ENCODE results near the gene ANXA11. TPM values are rescaled to one million over a fixed set of nuclear protein-coding genes. Genes with fewer than 3 reads are reported as not detected.
"Not testable (repeated sequence)": the region's sequence is repeated elsewhere in the genome, so short reads cannot be mapped to it uniquely, and the experiment has no call there.

ANXA11 gene
- total and polyA plus RNA-seq, 2 experiments from 2014 or later, result 80.2 to 112 TPM

DNA sequence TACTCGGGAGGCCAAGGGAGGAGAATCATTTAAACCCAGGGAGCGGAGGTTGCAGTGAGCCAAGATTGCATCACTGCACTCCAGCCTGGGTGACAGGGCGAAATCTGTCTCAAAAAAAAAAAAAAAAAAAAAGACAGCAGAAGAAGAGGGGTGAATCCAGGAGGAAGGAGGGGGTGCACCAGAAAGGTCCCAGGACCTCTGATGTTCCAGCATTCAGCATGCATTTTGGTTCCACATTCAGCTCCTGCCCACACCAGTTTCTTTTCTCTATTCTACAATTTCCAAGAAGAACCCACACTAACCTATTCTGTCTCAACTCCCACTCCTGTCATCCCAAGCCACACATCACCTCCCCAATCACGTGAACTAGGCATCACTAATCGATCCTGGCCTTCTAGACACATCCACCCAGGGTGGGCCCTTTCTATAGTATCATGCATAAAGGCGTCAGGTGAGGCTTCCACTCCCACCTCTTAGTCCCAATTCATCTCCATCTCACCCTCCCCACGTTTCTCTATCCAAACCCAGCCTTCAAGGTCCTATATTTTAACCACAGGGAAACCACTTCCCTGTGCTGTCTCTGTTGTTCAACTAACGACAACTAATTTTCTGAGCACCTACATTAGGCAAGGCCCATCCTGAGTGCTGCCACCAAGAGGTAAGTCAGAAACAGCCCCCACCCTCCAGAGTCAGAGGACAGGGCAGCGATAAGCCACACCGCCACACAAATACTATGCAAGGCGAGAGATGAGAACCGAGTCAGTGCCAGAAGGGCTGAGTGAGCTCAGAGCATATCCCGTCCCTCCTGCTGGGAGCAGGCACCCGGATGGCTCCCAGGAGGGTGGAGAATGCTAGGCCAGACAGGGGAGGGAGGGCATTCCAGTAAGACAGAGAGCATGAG, 2.2 kb downstream of the ANXA11 start:
- peak overlapping the region; percentile 74 for H3K27ac ChIP-seq
- H3K27me3 ChIP-seq, result no peaks in the 10 kb centered on the region
- TF ChIP-seq, protein P1, sequence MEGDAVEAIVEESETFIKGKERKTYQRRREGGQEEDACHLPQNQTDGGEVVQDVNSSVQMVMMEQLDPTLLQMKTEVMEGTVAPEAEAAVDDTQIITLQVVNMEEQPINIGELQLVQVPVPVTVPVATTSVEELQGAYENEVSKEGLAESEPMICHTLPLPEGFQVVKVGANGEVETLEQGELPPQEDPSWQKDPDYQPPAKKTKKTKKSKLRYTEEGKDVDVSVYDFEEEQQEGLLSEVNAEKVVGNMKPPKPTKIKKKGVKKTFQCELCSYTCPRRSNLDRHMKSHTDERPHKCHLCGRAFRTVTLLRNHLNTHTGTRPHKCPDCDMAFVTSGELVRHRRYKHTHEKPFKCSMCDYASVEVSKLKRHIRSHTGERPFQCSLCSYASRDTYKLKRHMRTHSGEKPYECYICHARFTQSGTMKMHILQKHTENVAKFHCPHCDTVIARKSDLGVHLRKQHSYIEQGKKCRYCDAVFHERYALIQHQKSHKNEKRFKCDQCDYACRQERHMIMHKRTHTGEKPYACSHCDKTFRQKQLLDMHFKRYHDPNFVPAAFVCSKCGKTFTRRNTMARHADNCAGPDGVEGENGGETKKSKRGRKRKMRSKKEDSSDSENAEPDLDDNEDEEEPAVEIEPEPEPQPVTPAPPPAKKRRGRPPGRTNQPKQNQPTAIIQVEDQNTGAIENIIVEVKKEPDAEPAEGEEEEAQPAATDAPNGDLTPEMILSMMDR (IDR thresholded peaks at IDR 0.05; ENCODE audit: low read depth, low read length), result peak; percentile 25
- no peaks in the 10 kb centered on the region for H3K9me3 ChIP-seq (ENCODE audit: low read depth)
- peaks cover 41% of the 10 kb centered on the region for H3K4me1 ChIP-seq (ENCODE audit: low read depth)
- no peaks in the 10 kb centered on the region for H3K36me3 ChIP-seq
- DNase-seq (ENCODE audit: low read depth in 1 of 2, low spot score in 1 of 2), result peak; percentile 73 to 92
- H3K4me3 ChIP-seq, result no peak overlapping the region

DNA sequence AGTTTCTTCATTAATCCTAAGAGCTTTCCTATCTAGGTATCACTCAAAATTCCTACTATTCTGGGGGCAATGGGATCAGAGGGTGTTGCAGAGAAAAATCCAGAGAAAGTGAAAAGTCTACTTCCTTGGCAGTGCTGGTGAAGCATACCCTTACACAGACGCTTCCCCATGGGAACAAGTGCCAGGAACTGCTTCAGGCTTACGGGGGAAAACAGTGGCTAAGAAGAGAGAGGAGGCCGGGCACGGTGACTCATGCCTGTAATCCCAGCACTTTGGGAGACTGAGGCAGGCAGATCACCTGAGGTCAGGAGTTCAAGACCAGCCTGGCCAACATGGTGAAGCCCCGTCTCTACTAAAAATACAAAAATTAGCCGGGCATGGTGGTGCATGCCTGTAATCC, 2.8 kb downstream of the ANXA11 start:
- peaks cover 41% of the 10 kb centered on the region for H3K4me1 ChIP-seq (ENCODE audit: low read depth)
- not testable (repeated sequence) for DNase-seq (ENCODE audit: low read depth in 1 of 2, low spot score in 1 of 2); H3K4me3 ChIP-seq; H3K27me3 ChIP-seq; H3K9me3 ChIP-seq (ENCODE audit: low read depth); H3K27ac ChIP-seq; H3K36me3 ChIP-seq

DNA sequence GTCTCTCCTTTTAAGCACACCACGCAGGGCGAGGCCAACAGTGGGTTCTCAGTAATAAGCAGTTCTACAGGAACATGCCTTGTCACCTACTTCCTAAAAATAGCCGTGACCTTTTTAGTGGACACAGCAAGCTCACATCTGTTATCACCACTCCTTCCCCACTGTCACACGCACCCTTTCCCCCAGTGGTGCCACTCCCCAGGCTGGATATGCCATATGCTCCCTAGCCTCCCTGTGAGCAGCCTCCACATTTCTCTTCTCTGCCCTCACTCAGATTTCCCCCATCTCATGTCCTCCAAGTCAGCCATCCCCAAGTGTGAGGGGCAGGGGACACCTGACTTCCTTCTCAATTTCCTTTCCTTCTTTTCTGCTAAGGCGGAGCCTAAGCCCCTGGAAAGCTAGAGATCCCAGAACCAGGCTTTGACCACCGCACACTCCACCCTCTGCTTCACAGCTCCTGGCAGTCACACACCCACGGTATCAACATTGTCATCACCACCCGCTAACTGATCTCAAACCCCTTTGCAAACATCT, 3.7 kb downstream of the ANXA11 start:
- no peak for DNase-seq (ENCODE audit: low read depth in 1 of 2, low spot score in 1 of 2)
- TF ChIP-seq, protein P1 (IDR thresholded peaks at IDR 0.05; ENCODE audit: low read depth, low read length), result no peak
- H3K27ac ChIP-seq, result no peak overlapping the region
- H3K4me3 ChIP-seq, result no peak overlapping the region
- peaks cover 48% of the 10 kb centered on the region for H3K4me1 ChIP-seq (ENCODE audit: low read depth)
- H3K36me3 ChIP-seq, result no peaks in the 10 kb centered on the region
- no peaks in the 10 kb centered on the region for H3K9me3 ChIP-seq (ENCODE audit: low read depth)
- H3K27me3 ChIP-seq, result no peaks in the 10 kb centered on the region

DNA sequence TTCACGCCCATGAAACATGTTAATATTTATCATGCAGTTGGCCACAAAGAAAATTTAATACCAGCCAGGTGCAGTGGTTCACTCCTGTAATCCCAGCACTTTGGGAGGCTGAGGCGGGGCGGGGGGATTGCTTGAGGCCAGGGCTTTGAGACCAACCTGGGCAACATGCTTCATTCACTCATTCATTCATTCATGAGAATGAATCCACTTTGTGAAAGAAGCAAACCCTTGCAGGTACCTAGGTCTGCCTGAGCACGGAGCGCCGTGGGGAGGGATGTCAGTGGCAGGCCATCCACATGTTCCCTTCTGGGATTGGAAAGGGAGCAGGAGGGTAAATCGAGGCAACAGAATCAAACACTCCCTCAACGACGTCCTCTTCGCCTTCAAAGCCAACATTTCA, 4.7 kb downstream of the ANXA11 start:
- no peak overlapping the region for H3K27ac ChIP-seq
- no peak for DNase-seq (ENCODE audit: low read depth in 1 of 2, low spot score in 1 of 2)
- no peaks in the 10 kb centered on the region for H3K27me3 ChIP-seq
- H3K4me3 ChIP-seq, result no peak overlapping the region
- H3K4me1 ChIP-seq (ENCODE audit: low read depth), result peaks cover 51% of the 10 kb centered on the region
- H3K9me3 ChIP-seq (ENCODE audit: low read depth), result no peaks in the 10 kb centered on the region
- TF ChIP-seq, protein P1 (IDR thresholded peaks at IDR 0.05; ENCODE audit: low read depth, low read length), result no peak
- H3K36me3 ChIP-seq, result no peaks in the 10 kb centered on the region

DNA sequence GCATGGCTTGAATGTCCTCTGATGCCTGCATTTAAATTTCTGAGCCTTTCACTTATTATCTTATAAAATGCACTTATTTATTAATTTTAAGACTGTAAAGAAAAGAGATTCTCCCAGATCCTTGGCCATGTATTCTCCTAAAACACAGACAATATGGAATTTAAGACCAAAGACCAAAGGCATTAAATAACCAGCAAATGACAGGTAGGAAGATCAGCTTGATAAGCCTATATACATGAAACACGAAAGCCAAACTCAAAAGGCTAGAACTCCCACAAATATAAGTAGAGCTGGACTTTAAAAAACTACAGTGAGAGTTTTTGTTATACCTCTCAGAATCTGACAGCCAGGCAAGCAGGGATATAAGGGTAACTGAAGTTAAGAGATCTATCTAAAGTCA, 5.1 kb downstream of the ANXA11 start:
- no peak overlapping the region for H3K27ac ChIP-seq
- TF ChIP-seq, protein P1 (IDR thresholded peaks at IDR 0.05; ENCODE audit: low read depth, low read length), result no peak
- no peaks in the 10 kb centered on the region for H3K36me3 ChIP-seq
- peaks cover 52% of the 10 kb centered on the region for H3K4me1 ChIP-seq (ENCODE audit: low read depth)
- H3K9me3 ChIP-seq (ENCODE audit: low read depth), result no peaks in the 10 kb centered on the region
- H3K4me3 ChIP-seq, result no peak overlapping the region
- no peak for DNase-seq (ENCODE audit: low read depth in 1 of 2, low spot score in 1 of 2)
- H3K27me3 ChIP-seq, result no peaks in the 10 kb centered on the region

DNA sequence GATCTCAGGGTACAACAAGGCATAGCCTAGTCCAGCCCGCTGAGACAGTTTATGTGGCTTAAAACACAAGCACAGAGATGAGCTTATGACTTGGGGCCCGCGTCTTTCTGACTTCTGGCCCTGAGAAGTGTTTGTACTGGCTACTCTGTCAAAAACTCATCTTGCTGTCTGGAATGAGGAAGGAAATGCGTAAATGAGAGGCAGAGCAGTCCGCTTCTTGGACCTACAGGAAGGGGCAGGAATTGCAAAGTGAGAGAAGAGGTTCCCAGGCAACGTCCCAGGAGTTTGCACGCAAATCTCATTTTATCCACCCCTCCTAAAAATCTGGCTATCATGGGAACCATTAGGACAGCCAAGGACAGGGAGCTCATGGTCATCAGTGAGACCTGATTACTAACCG, 5.5 kb downstream of the ANXA11 start:
- no peaks in the 10 kb centered on the region for H3K36me3 ChIP-seq
- peak in 1 of 2 donors; percentile 92 for DNase-seq (ENCODE audit: low read depth in 1 of 2, low spot score in 1 of 2)

More for the DNA sequence above, 5.5 kb downstream of the ANXA11 start:
- Histone ChIP-seq H3K27me3 (no peaks in the 10 kb centered on the region), H3K4me1 (ENCODE audit: low read depth) (peaks cover 56% of the 10 kb centered on the region), H3K27ac (no peak overlapping the region), H3K4me3 (no peak overlapping the region), H3K9me3 (ENCODE audit: low read depth) (no peaks in the 10 kb centered on the region)
- TF ChIP-seq, protein P1 (IDR thresholded peaks at IDR 0.05; ENCODE audit: low read depth, low read length), result peak; percentile 41
